ENCODE results near the gene CORO7.

CORO7 gene

GRCh38 chr16:4443986-4444385 is 27.6 kb upstream of the CORO7 start:
- Histone ChIP-seq H3K9me3 (ENCODE audit: control insufficient read depth, insufficient read depth, low read depth, low read length) (no peaks in the 10 kb centered on the region), H3K36me3 (ENCODE audit: control insufficient read depth, insufficient read depth, low read length) (peaks cover 92% of the 10 kb centered on the region), H3K4me1 (ENCODE audit: control insufficient read depth, insufficient read depth, low read length) (no peaks in the 10 kb centered on the region), H3K9ac (ENCODE audit: low read length) (no peak overlapping the region), H3K27me3 (ENCODE audit: control insufficient read depth, insufficient read depth, low read length) (no peaks in the 10 kb centered on the region), H3K27ac (ENCODE audit: low read depth, low read length) (no peak overlapping the region), H3K4me3 (ENCODE audit: low read depth, low read length) (no peak overlapping the region)

GRCh38 chr16:4443271-4443670 is 26.9 kb upstream of the CORO7 start:
- Histone ChIP-seq H3K36me3 (ENCODE audit: control insufficient read depth, insufficient read depth, low read length) (peaks cover 92% of the 10 kb centered on the region), H3K9ac (ENCODE audit: low read length) (no peak overlapping the region), H3K27me3 (ENCODE audit: control insufficient read depth, insufficient read depth, low read length) (no peaks in the 10 kb centered on the region), H3K9me3 (ENCODE audit: control insufficient read depth, insufficient read depth, low read depth, low read length) (no peaks in the 10 kb centered on the region), H3K4me1 (ENCODE audit: control insufficient read depth, insufficient read depth, low read length) (no peaks in the 10 kb centered on the region), H3K27ac (ENCODE audit: low read depth, low read length) (no peak overlapping the region), H3K4me3 (ENCODE audit: low read depth, low read length) (no peak overlapping the region)

- Histone ChIP-seq H3K4me1 (ENCODE audit: control insufficient read depth, insufficient read depth, low read length) (no peaks in the 10 kb centered on the region), H3K27ac (ENCODE audit: low read depth, low read length) (no peak overlapping the region), H3K27me3 (ENCODE audit: control insufficient read depth, insufficient read depth, low read length) (no peaks in the 10 kb centered on the region), H3K9ac (ENCODE audit: low read length) (no peak overlapping the region), H3K4me3 (ENCODE audit: low read depth, low read length) (no peak overlapping the region), H3K9me3 (ENCODE audit: control insufficient read depth, insufficient read depth, low read depth, low read length) (no peaks in the 10 kb centered on the region), H3K36me3 (ENCODE audit: control insufficient read depth, insufficient read depth, low read length) (peaks cover 90% of the 10 kb centered on the region)
Observed at GRCh38 chr16:4442371-4442770, 26.0 kb upstream of the CORO7 start.

GRCh38 chr16:4437366-4437765 is 21.0 kb upstream of the CORO7 start:
- peaks cover 76% of the 10 kb centered on the region for H3K36me3 ChIP-seq (ENCODE audit: control insufficient read depth, insufficient read depth, low read length)
- H3K4me3 ChIP-seq (ENCODE audit: low read depth, low read length): no peak overlapping the region
- H3K9ac ChIP-seq (ENCODE audit: low read length): no peak overlapping the region
- H3K4me1 ChIP-seq (ENCODE audit: control insufficient read depth, insufficient read depth, low read length): no peaks in the 10 kb centered on the region
- no peaks in the 10 kb centered on the region for H3K9me3 ChIP-seq (ENCODE audit: control insufficient read depth, insufficient read depth, low read depth, low read length)
- H3K27ac ChIP-seq (ENCODE audit: low read depth, low read length): no peak overlapping the region
- H3K27me3 ChIP-seq (ENCODE audit: control insufficient read depth, insufficient read depth, low read length): no peaks in the 10 kb centered on the region

GRCh38 chr16:4435337-4436067 is 19.1 kb upstream of the CORO7 start:
- Histone ChIP-seq H3K36me3 (ENCODE audit: control insufficient read depth, insufficient read depth, low read length) (peaks cover 71% of the 10 kb centered on the region), H3K4me3 (ENCODE audit: low read depth, low read length) (no peak overlapping the region), H3K27me3 (ENCODE audit: control insufficient read depth, insufficient read depth, low read length) (no peaks in the 10 kb centered on the region), H3K27ac (ENCODE audit: low read depth, low read length) (no peak overlapping the region), H3K9ac (ENCODE audit: low read length) (no peak overlapping the region), H3K4me1 (ENCODE audit: control insufficient read depth, insufficient read depth, low read length) (no peaks in the 10 kb centered on the region), H3K9me3 (ENCODE audit: control insufficient read depth, insufficient read depth, low read depth, low read length) (no peaks in the 10 kb centered on the region)

- Histone ChIP-seq H3K27ac (ENCODE audit: low read depth, low read length) (no peak overlapping the region), H3K9me3 (ENCODE audit: control insufficient read depth, insufficient read depth, low read depth, low read length) (no peaks in the 10 kb centered on the region), H3K9ac (ENCODE audit: low read length) (no peak overlapping the region), H3K36me3 (ENCODE audit: control insufficient read depth, insufficient read depth, low read length) (peaks cover 59% of the 10 kb centered on the region), H3K4me3 (ENCODE audit: low read depth, low read length) (no peak overlapping the region), H3K4me1 (ENCODE audit: control insufficient read depth, insufficient read depth, low read length) (no peaks in the 10 kb centered on the region), H3K27me3 (ENCODE audit: control insufficient read depth, insufficient read depth, low read length) (no peaks in the 10 kb centered on the region)
Observed at GRCh38 chr16:4433914-4434787, 17.8 kb upstream of the CORO7 start.

GRCh38 chr16:4433228-4433627 is 16.8 kb upstream of the CORO7 start:
- Histone ChIP-seq H3K4me3 (ENCODE audit: low read depth, low read length) (no peak overlapping the region), H3K9ac (ENCODE audit: low read length) (no peak overlapping the region), H3K36me3 (ENCODE audit: control insufficient read depth, insufficient read depth, low read length) (peaks cover 56% of the 10 kb centered on the region), H3K4me1 (ENCODE audit: control insufficient read depth, insufficient read depth, low read length) (no peaks in the 10 kb centered on the region), H3K27ac (ENCODE audit: low read depth, low read length) (no peak overlapping the region), H3K9me3 (ENCODE audit: control insufficient read depth, insufficient read depth, low read depth, low read length) (no peaks in the 10 kb centered on the region), H3K27me3 (ENCODE audit: control insufficient read depth, insufficient read depth, low read length) (no peaks in the 10 kb centered on the region)

- Histone ChIP-seq H3K27me3 (ENCODE audit: control insufficient read depth, insufficient read depth, low read length) (no peaks in the 10 kb centered on the region), H3K9ac (ENCODE audit: low read length) (no peak overlapping the region), H3K36me3 (ENCODE audit: control insufficient read depth, insufficient read depth, low read length) (peaks cover 40% of the 10 kb centered on the region), H3K4me3 (ENCODE audit: low read depth, low read length) (no peak overlapping the region), H3K4me1 (ENCODE audit: control insufficient read depth, insufficient read depth, low read length) (peaks cover 4% of the 10 kb centered on the region; the same call in 1 of the 2 replicates), H3K27ac (ENCODE audit: low read depth, low read length) (no peak overlapping the region), H3K9me3 (ENCODE audit: control insufficient read depth, insufficient read depth, low read depth, low read length) (no peaks in the 10 kb centered on the region)
Observed at GRCh38 chr16:4431023-4431422, 14.6 kb upstream of the CORO7 start.

GRCh38 chr16:4428500-4428899 is 12.1 kb upstream of the CORO7 start:
- Histone ChIP-seq H3K27me3 (ENCODE audit: control insufficient read depth, insufficient read depth, low read length) (no peaks in the 10 kb centered on the region), H3K4me1 (ENCODE audit: control insufficient read depth, insufficient read depth, low read length) (peaks cover 8% of the 10 kb centered on the region; the same call in 1 of the 2 replicates), H3K9ac (ENCODE audit: low read length) (no peak overlapping the region), H3K4me3 (ENCODE audit: low read depth, low read length) (no peak overlapping the region), H3K9me3 (ENCODE audit: control insufficient read depth, insufficient read depth, low read depth, low read length) (no peaks in the 10 kb centered on the region), H3K27ac (ENCODE audit: low read depth, low read length) (no peak overlapping the region), H3K36me3 (ENCODE audit: control insufficient read depth, insufficient read depth, low read length) (peaks cover 19% of the 10 kb centered on the region)

- Histone ChIP-seq H3K27me3 (ENCODE audit: control insufficient read depth, insufficient read depth, low read length) (no peaks in the 10 kb centered on the region), H3K36me3 (ENCODE audit: control insufficient read depth, insufficient read depth, low read length) (peaks cover 17% of the 10 kb centered on the region), H3K27ac (ENCODE audit: low read depth, low read length) (no peak overlapping the region; the same call in 1 of the 2 replicates), H3K9ac (ENCODE audit: low read length) (peak overlapping the region; percentile 96), H3K4me1 (ENCODE audit: control insufficient read depth, insufficient read depth, low read length) (peaks cover 8% of the 10 kb centered on the region; the same call in 1 of the 2 replicates), H3K4me3 (ENCODE audit: low read depth, low read length) (peak overlapping the region; percentile 88), H3K9me3 (ENCODE audit: control insufficient read depth, insufficient read depth, low read depth, low read length) (no peaks in the 10 kb centered on the region)
Observed at GRCh38 chr16:4426722-4427372, 10.5 kb upstream of the CORO7 start.

All from HUES6 (cell line).